Activated CD8-positive, alpha-beta T cell treated with anti-CD3 and anti-CD28 coated beads, Interleukin-2, amount 10 ng/mL, durations not matched to agents 7 days and 5 days (primary cell): Measurements from ENCODE around the gene SAG. TPM values are rescaled to one million over a fixed set of nuclear protein-coding genes. Genes with fewer than 3 reads are reported as not detected.

Source experiments
- ATAC-seq: fragments of 150-1000 bp; cut with Tn5 transposase; one replicate; pipeline ENCODE4 v1.10.0; 2021; ENCODE audit warnings: moderate library complexity
- CTCF ChIA-PET: fragments of 350-600 bp; sonication (Branson Sonifier 250); formaldehyde crosslinking; loops from one replicate; lab custom pipeline; 2021; ENCODE audit warnings: antibody characterized with exemption; lab: Charles Lee
- POLR2A ChIA-PET: fragments of 350-600 bp; sonication (Branson Sonifier 250); formaldehyde crosslinking; loops from one replicate; lab custom pipeline; 2021; ENCODE audit warnings: antibody characterized with exemption; lab: Charles Lee
- DNase-seq: peaks from one replicate; pipeline ENCODE4 v3.0.0-alpha.2; 2020
- H3K27ac Mint-ChIP-seq: one replicate; pipeline ENCODE4 v1.8.0; 2021; ENCODE audit warnings: mild to moderate bottlenecking, mixed read lengths
- H3K27me3 Mint-ChIP-seq: one replicate; pipeline ENCODE4 v1.8.0; 2021; ENCODE audit warnings: low read depth, mixed read lengths
- H3K36me3 Mint-ChIP-seq: one replicate; pipeline ENCODE4 v1.8.0; 2021; ENCODE audit warnings: low read depth, mixed read lengths
- H3K4me1 Mint-ChIP-seq: one replicate; pipeline ENCODE4 v1.8.0; 2021; ENCODE audit warnings: low read depth, mixed read lengths
- H3K4me3 Mint-ChIP-seq: one replicate; pipeline ENCODE4 v1.8.0; 2021; ENCODE audit warnings: mild to moderate bottlenecking, mixed read lengths
- H3K9me3 Mint-ChIP-seq: one replicate; pipeline ENCODE4 v1.8.0; 2022; ENCODE audit warnings: mixed read lengths; ENCODE audit not compliant: insufficient read depth
- total RNA-seq, 2 experiments: library from RNA; stranded (reverse); gene quantifications; one replicate each; pipeline ENCODE4 v1.2.3, GENCODE V29; 2021

SAG gene
- total RNA-seq, 2 experiments from 2014 or later: 0.05 TPM; not detected in 1

GRCh38 chr2:233287871-233288270 is 19.7 kb upstream of the SAG start:
- peak overlapping the region; percentile 15 for H3K27ac Mint-ChIP-seq
- peaks cover 72% of the 10 kb centered on the region for H3K36me3 Mint-ChIP-seq

GRCh38 chr2:233288663-233289062 is 19.0 kb upstream of the SAG start:
- POLR2A ChIA-PET: interaction anchor here (0.8 kb wide), 1 partner anchor 57 kb away, joined by 3 read pairs; no protein-coding TSS in a partner anchor
- H3K27ac Mint-ChIP-seq: no peak overlapping the region

More at GRCh38 chr2:233287871-233288270, 19.7 kb upstream of the SAG start:
- ChIA-PET POLR2A (interaction anchor here (1.1 to 1.2 kb wide), 2 partner anchors 15 to 54 kb away, joined by 3 read pairs; no protein-coding TSS in a partner anchor), CTCF (interaction anchor here (1.3 kb wide), 2 partner anchors 117 to 235 kb away, joined by 3 to 4 read pairs; no protein-coding TSS in a partner anchor)
- Mint-ChIP-seq H3K9me3 (no peaks in the 10 kb centered on the region), H3K4me3 (no peak overlapping the region), H3K27me3 (no peaks in the 10 kb centered on the region), H3K4me1 (peaks cover 2% of the 10 kb centered on the region)
- ATAC-seq: no peak
- no peak for DNase-seq

GRCh38 chr2:233289648-233290047 is 18.0 kb upstream of the SAG start:
- ATAC-seq (no peak), DNase-seq (no peak)
- H3K27ac Mint-ChIP-seq: no peak overlapping the region
- no peaks in the 10 kb centered on the region for H3K27me3 Mint-ChIP-seq
- no peak overlapping the region for H3K4me3 Mint-ChIP-seq
- H3K9me3 Mint-ChIP-seq: no peaks in the 10 kb centered on the region
- ChIA-PET POLR2A (interaction anchor here (0.9 kb wide), 1 partner anchor 20 kb away, joined by 3 read pairs; no protein-coding TSS in a partner anchor), CTCF (no interaction called here)
- H3K36me3 Mint-ChIP-seq: peaks cover 82% of the 10 kb centered on the region
- H3K4me1 Mint-ChIP-seq: no peaks in the 10 kb centered on the region

More at GRCh38 chr2:233288663-233289062, 19.0 kb upstream of the SAG start:
- Mint-ChIP-seq H3K9me3 (no peaks in the 10 kb centered on the region), H3K4me1 (no peaks in the 10 kb centered on the region), H3K4me3 (no peak overlapping the region), H3K36me3 (peaks cover 75% of the 10 kb centered on the region), H3K27me3 (no peaks in the 10 kb centered on the region)
- no peak for DNase-seq
- ATAC-seq: no peak
- CTCF ChIA-PET: interaction anchor here (0.8 kb wide), 1 partner anchor 20 kb away, joined by 3 read pairs; no protein-coding TSS in a partner anchor

- ATAC-seq (no peak), DNase-seq (no peak)
- no peaks in the 10 kb centered on the region for H3K9me3 Mint-ChIP-seq
- no peaks in the 10 kb centered on the region for H3K27me3 Mint-ChIP-seq
- peak overlapping the region; percentile 13 for H3K27ac Mint-ChIP-seq
- no peaks in the 10 kb centered on the region for H3K4me1 Mint-ChIP-seq
- peaks cover 82% of the 10 kb centered on the region for H3K36me3 Mint-ChIP-seq
- ChIA-PET POLR2A (interaction anchor here (0.6 to 0.9 kb wide), 2 partner anchors 19 to 523 kb away, joined by 3 read pairs; no protein-coding TSS in a partner anchor), CTCF (no interaction called here)
- H3K4me3 Mint-ChIP-seq: no peak overlapping the region
These were observed 17.4 kb upstream of the SAG start for GRCh38 chr2:233290051-233290845.

- CTCF ChIA-PET: interaction anchor here (1.1 to 1.3 kb wide), 3 partner anchors 13 to 147 kb away, joined by 3 read pairs; partner anchors contain the start of gene DGKD
- DNase-seq: no peak
- Mint-ChIP-seq H3K36me3 (peaks cover 53% of the 10 kb centered on the region), H3K27me3 (no peaks in the 10 kb centered on the region), H3K4me3 (no peak overlapping the region), H3K9me3 (no peaks in the 10 kb centered on the region), H3K4me1 (no peaks in the 10 kb centered on the region), H3K27ac (no peak overlapping the region)
- no peak for ATAC-seq
- POLR2A ChIA-PET: interaction anchor here (1.6 kb wide), 1 partner anchor 13 kb away, joined by 3 read pairs; no protein-coding TSS in a partner anchor
These were observed 11.7 kb upstream of the SAG start for GRCh38 chr2:233295891-233296290.

- no peaks in the 10 kb centered on the region for H3K9me3 Mint-ChIP-seq
- peaks cover 41% of the 10 kb centered on the region for H3K36me3 Mint-ChIP-seq
- no peak overlapping the region for H3K27ac Mint-ChIP-seq
- CTCF ChIA-PET: no interaction called here
- H3K4me1 Mint-ChIP-seq: no peaks in the 10 kb centered on the region
- no peak overlapping the region for H3K4me3 Mint-ChIP-seq
- DNase-seq (no peak), ATAC-seq (no peak)
- POLR2A ChIA-PET: interaction anchor here (1.6 kb wide), 1 partner anchor 15 kb away, joined by 3 read pairs; no protein-coding TSS in a partner anchor
- no peaks in the 10 kb centered on the region for H3K27me3 Mint-ChIP-seq
These were observed 10.5 kb upstream of the SAG start for GRCh38 chr2:233297076-233297475.

- Mint-ChIP-seq H3K9me3 (no peaks in the 10 kb centered on the region), H3K27me3 (no peaks in the 10 kb centered on the region), H3K36me3 (peaks cover 10% of the 10 kb centered on the region), H3K27ac (no peak overlapping the region), H3K4me3 (no peak overlapping the region), H3K4me1 (no peaks in the 10 kb centered on the region)
- CTCF ChIA-PET: interaction anchor here (0.8 kb wide), 1 partner anchor 143 kb away, joined by 3 read pairs; no protein-coding TSS in a partner anchor
- POLR2A ChIA-PET: no interaction called here
- ATAC-seq: no peak
- no peak for DNase-seq
These were observed 7.2 kb upstream of the SAG start for GRCh38 chr2:233300401-233300800.

GRCh38 chr2:233301248-233301647 is 6.4 kb upstream of the SAG start:
- H3K27ac Mint-ChIP-seq: no peak overlapping the region
- H3K4me3 Mint-ChIP-seq: no peak overlapping the region
- no peaks in the 10 kb centered on the region for H3K4me1 Mint-ChIP-seq
- no peaks in the 10 kb centered on the region for H3K27me3 Mint-ChIP-seq
- no peaks in the 10 kb centered on the region for H3K9me3 Mint-ChIP-seq
- ChIA-PET CTCF (no interaction called here), POLR2A (no interaction called here)
- peaks cover 2% of the 10 kb centered on the region for H3K36me3 Mint-ChIP-seq
- ATAC-seq (no peak), DNase-seq (no peak)

- Mint-ChIP-seq H3K4me3 (no peak overlapping the region), H3K27ac (no peak overlapping the region), H3K9me3 (no peaks in the 10 kb centered on the region), H3K36me3 (no peaks in the 10 kb centered on the region), H3K4me1 (no peaks in the 10 kb centered on the region), H3K27me3 (no peaks in the 10 kb centered on the region)
- no peak for ATAC-seq
- ChIA-PET POLR2A (no interaction called here), CTCF (interaction anchor here (1.0 to 1.5 kb wide), 2 partner anchors 12 to 141 kb away, joined by 3 to 5 read pairs; no protein-coding TSS in a partner anchor)
- no peak for DNase-seq
These were observed 5.8 kb upstream of the SAG start for GRCh38 chr2:233301811-233302210.

GRCh38 chr2:233303252-233303651 is 4.4 kb upstream of the SAG start:
- DNase-seq (no peak), ATAC-seq (no peak)
- ChIA-PET CTCF (interaction anchor here (1.3 to 1.5 kb wide), 2 partner anchors 42 to 140 kb away, joined by 3 to 5 read pairs; no protein-coding TSS in a partner anchor), POLR2A (interaction anchor here (0.6 kb wide), 1 partner anchor 32 kb away, joined by 9 read pairs; no protein-coding TSS in a partner anchor)
- H3K27ac Mint-ChIP-seq: no peak overlapping the region
- H3K27me3 Mint-ChIP-seq: no peaks in the 10 kb centered on the region
- peaks cover 2% of the 10 kb centered on the region for H3K4me1 Mint-ChIP-seq
- no peaks in the 10 kb centered on the region for H3K36me3 Mint-ChIP-seq
- H3K4me3 Mint-ChIP-seq: no peak overlapping the region
- no peaks in the 10 kb centered on the region for H3K9me3 Mint-ChIP-seq

- CTCF ChIA-PET: no interaction called here
- Mint-ChIP-seq H3K27me3 (peaks cover 3% of the 10 kb centered on the region), H3K4me1 (peaks cover 35% of the 10 kb centered on the region), H3K27ac (no peak overlapping the region), H3K36me3 (no peaks in the 10 kb centered on the region), H3K4me3 (no peak overlapping the region), H3K9me3 (no peaks in the 10 kb centered on the region)
- POLR2A ChIA-PET: no interaction called here
- no peak for DNase-seq
- ATAC-seq: no peak
These were observed 3.8 kb downstream of the SAG start for GRCh38 chr2:233311241-233311926.
